ENCODE results near the gene ERI3. TPM values are rescaled to one million over a fixed set of nuclear protein-coding genes. Genes with fewer than 3 reads are reported as not detected.

Gene ERI3
- total RNA-seq, 1 experiment from 2014 or later, result 74.2 TPM

DNA sequence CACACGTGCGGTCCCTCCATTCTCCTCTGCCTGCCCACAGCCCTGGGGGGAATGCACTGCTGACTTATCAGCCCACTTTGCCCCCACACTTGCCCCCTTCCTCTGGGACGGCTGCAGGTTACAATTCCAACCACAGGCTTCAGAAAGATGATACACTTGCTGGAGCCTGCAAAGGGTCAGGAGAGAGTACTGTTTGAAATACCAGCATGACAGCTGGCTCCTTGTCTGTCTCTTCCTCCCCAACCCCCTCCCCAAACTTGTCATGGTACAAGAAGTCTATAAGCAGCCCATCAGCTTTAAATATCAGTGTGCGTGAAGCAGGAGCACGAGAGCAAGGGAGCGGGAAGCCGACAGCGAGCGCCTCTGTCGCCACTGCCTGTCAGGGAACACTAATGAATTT lies 62.4 kb downstream of the ERI3 start:
- Histone ChIP-seq H3K79me2 (ENCODE audit: insufficient read depth, low read length) (no peaks in the 10 kb centered on the region), H2AFZ (ENCODE audit: low read depth, low read length, poor library complexity, severe bottlenecking) (no peak overlapping the region), H3K27me3 (ENCODE audit: insufficient read depth, low read length) (no peaks in the 10 kb centered on the region), H3K36me3 (ENCODE audit: control insufficient read depth in 1 of 2, insufficient read depth in 2 of 2, low read length in 2 of 2) (peaks cover 2 to 8% of the 10 kb centered on the region in 2 experiments; a peak in 3 of 4 replicates), H3K9me2 (ENCODE audit: insufficient read depth) (no peaks in the 10 kb centered on the region), H3K4me1 (ENCODE audit: control insufficient read depth in 1 of 2, insufficient read depth in 2 of 2, low read length in 2 of 2) (no peaks in the 10 kb centered on the region), H4K20me1 (ENCODE audit: insufficient read depth) (no peaks in the 10 kb centered on the region), H3K9ac (ENCODE audit: low read length) (no peak overlapping the region), H3K9me3 (ENCODE audit: control insufficient read depth in 1 of 2, insufficient read depth in 1 of 2, low read depth in 1 of 2, low read length in 2 of 2) (no peaks in the 10 kb centered on the region), H3K4me3 (replicated peaks in 1 of 2; ENCODE audit: low read depth in 1 of 2, low read length in 2 of 2) (no peak overlapping the region), H3K4me2 (ENCODE audit: low read length) (no peak overlapping the region), H3K27ac (ENCODE audit: low read depth, low read length) (no peak overlapping the region)
- RAD21 ChIA-PET (ENCODE audit: low non-redundant PET in 1 of 2, low total read pairs in 2 of 2, uncharacterized antibody in 2 of 2, unreplicated experiment in 2 of 2), result no interaction called here
- BruUV-seq (replicated peaks), result no TSS peak
- CTCF ChIA-PET, result no interaction called here
- POLR2A ChIA-PET, result no interaction called here
- intact Hi-C loops (cut with micrococcal nuclease), result no loop called here
- TF ChIP-seq, protein P1, sequence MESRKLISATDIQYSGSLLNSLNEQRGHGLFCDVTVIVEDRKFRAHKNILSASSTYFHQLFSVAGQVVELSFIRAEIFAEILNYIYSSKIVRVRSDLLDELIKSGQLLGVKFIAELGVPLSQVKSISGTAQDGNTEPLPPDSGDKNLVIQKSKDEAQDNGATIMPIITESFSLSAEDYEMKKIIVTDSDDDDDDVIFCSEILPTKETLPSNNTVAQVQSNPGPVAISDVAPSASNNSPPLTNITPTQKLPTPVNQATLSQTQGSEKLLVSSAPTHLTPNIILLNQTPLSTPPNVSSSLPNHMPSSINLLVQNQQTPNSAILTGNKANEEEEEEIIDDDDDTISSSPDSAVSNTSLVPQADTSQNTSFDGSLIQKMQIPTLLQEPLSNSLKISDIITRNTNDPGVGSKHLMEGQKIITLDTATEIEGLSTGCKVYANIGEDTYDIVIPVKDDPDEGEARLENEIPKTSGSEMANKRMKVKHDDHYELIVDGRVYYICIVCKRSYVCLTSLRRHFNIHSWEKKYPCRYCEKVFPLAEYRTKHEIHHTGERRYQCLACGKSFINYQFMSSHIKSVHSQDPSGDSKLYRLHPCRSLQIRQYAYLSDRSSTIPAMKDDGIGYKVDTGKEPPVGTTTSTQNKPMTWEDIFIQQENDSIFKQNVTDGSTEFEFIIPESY (IDR thresholded peaks at IDR 0.05; ENCODE audit: extremely low read depth, insufficient replicate concordance, low read length), result no peak
- no peak for TF ChIP-seq EGR1 (IDR thresholded peaks at IDR 0.05; ENCODE audit: low read depth)
- TF ChIP-seq EZH2 (IDR thresholded peaks at IDR 0.05), result no peak
- TF ChIP-seq, protein P2, sequence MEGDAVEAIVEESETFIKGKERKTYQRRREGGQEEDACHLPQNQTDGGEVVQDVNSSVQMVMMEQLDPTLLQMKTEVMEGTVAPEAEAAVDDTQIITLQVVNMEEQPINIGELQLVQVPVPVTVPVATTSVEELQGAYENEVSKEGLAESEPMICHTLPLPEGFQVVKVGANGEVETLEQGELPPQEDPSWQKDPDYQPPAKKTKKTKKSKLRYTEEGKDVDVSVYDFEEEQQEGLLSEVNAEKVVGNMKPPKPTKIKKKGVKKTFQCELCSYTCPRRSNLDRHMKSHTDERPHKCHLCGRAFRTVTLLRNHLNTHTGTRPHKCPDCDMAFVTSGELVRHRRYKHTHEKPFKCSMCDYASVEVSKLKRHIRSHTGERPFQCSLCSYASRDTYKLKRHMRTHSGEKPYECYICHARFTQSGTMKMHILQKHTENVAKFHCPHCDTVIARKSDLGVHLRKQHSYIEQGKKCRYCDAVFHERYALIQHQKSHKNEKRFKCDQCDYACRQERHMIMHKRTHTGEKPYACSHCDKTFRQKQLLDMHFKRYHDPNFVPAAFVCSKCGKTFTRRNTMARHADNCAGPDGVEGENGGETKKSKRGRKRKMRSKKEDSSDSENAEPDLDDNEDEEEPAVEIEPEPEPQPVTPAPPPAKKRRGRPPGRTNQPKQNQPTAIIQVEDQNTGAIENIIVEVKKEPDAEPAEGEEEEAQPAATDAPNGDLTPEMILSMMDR (IDR thresholded peaks at IDR 0.05 in 2 of 3, conservative IDR thresholded peaks at IDR 0.05 in 1 of 3; ENCODE audit: borderline replicate concordance in 1 of 3, insufficient read depth in 1 of 3, low read depth in 2 of 3, low read length in 2 of 3), result no peak
- TF ChIP-seq CEBPB (IDR thresholded peaks at IDR 0.05; ENCODE audit: low read depth), result no peak
- no peak for TF ChIP-seq ELF1 (IDR thresholded peaks at IDR 0.05; ENCODE audit: borderline replicate concordance, low read depth)
- TF ChIP-seq RAD21 (IDR thresholded peaks at IDR 0.05; ENCODE audit: low read depth), result no peak
- DNase-seq (ENCODE audit: low read depth, low spot score) (no peak), ATAC-seq (no peak)

Measured in HCT116 (cell line).